GM21515 (cell line): ENCODE measurements around the gene IL16.
"Not testable (repeated sequence)": the region's sequence is repeated elsewhere in the genome, so short reads cannot be mapped to it uniquely, and the experiment has no call there.

ENCODE experiments used
- ATAC-seq: cut with Tn5 transposase; IDR thresholded peaks from one replicate; pipeline ENCODE4 v1.9.1; 2021; ENCODE audit not compliant: unreplicated experiment

IL16 gene

DNA sequence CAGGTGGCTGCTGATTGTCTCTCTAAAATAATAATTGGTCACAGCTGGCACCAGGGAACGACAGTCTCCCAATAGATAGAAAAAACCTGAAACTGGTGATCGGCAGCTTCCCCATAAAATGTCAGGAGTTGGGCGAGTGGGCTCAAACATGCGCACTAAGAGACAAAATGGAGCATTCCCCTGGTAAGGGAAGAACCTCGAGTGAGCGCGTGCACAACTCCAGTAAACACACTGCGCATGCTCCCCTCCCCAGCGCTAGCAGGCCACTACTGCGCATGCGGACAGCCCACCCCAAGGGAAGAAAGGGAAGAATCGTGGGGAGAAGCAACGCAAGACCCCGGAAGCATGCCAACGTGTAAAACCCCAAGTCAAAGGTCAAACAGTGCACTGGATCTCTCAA, 134.9 kb downstream of the IL16 start:
- no peak for ATAC-seq

DNA sequence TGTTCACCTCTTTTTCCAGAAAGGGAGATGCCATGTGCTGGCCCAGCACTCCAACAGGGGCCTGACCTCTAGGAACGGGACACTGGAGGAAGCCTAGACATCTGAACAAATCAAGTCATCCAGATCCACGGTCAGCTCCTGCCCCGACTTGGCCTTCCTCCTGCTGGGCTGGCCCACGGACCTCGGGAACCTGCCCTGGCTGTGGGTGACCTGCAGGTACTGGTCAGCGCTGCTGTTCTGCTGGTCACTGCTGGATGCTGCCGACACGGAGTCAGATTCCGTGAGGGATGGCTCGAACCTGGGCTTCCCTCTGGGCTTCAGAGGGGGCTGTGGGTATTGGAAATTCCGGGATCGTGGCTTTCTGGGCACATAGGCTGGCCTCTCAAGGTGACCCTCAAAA, 135.6 kb downstream of the IL16 start:
- ATAC-seq, result no peak

DNA sequence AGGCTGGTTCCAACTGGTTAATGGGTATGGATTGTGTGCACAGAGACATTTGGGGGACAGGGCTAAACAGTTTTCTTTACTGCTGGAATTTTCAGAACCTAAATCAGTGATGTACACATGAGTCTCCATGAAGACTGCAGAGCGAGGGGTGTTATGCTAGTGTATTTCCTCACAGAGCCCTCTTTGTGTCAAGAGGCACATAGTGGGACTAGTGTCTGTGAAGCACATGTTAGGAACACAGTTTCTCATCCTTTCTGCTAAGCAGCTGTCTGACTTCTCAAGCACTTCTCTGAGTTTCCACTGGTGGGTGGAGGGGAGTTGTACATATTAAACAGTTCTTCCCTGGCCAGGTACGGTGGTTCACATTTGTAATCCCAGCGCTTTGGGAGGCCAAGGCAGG, 136.7 kb downstream of the IL16 start:
- no peak for ATAC-seq

DNA sequence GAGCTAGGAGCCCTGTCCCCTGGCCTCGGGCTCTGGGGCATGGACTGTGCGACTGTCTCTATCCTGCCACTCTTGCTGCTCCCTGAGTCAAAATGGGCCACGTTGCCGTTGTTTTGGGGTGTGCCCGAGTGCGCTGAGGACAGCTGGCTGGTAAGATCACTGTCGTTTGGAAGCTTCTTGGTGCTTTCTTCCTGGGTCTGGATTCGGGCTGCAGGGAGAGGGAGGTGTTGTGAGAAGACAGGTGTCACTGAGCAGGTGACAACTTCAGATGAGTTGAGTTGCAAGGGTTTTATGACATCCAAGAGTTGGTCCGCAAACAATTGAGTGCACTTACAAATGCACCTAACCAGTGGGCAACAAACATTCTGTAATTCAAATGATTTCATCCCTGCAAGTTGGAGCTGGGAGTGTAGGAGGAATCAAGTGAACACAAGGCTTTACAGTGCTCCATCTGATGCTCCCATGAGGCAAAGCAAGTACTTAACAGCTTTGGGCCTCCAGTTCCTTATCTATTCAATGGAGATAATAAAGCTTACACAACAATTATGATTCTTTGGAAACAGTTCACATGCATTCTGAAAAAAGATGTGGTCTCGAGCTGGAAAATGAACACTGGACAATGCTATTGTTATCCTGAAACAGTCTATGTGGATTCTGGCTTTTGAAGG, 138.2 kb downstream of the IL16 start:
- no peak for ATAC-seq

DNA sequence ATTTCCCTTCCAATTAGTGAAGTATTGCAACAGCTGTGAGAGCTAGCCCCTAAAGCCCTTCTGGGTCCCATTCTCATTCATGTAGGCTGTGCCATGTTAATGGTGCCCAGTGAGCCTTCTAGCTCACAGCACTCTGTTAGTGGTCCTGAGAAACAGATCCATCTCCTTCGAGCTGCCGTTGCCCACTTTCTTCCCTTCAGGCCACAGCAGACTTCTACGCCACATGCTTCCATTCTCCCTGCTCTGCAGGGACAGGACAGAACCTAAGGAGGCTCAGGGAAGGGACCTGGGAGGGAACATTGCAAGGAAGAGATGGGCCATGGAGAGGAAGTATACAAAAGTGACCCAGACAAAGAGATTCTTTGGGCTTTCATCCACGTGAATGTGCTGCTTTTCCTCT, 139.0 kb downstream of the IL16 start:
- ATAC-seq, result no peak

DNA sequence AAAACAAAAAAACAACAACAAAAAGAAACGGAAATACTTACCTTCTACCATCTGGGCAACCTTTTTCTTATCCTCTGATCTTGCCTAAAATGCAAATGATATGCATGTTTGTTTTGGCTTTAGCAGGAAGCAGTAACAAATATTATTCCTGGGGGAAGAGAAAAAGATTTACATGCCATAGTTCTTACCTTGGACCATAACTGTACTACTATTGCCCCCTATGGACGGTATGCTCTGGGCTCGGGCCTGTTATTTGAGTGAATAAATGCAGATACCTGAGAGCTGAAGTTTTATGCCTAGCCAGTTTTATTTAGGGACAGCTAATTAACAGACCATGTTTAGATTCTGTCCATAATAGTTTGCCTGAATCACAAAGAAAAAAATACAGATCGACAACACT, 139.9 kb downstream of the IL16 start:
- no peak for ATAC-seq

DNA sequence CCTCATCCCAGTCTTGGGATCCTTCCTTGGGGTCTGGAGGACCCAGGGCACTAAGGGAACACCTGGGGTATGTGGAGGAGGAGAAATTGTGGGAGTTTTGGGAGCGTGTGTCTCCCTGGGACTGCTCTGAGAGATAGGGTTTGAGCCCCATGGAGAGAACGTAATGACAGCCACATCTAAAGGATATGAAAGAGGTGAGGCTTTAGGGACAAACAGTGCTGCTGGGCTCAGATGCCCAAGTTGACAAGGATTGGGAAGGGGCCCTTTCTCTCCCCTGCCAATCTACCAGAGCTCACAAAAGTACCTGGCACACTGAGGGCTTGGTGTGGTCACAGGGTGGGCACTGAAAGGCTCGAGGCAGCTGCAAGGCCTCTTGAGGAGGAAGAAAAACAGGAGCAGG, 140.6 kb downstream of the IL16 start:
- no peak for ATAC-seq

DNA sequence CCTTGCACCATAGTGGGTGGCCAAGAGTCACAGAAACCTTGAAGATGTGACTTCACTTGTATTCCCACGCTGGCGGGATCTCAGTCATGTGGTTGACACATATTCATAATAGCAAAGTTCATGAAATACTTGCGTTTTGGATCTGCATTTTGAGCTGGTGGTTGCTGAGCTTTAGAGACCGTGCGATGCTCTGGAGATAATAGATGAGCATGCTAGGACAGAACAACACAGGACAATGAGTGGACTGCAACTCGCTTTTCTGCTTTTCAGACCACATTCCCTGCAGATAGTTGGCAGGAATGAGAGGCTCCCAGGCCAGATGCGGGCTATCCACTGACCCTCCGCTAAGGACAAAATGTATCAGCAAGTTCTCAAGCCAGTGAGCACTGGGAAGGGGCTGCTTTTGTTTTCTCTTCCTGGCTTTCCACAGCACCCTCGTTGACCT, 141.1 kb downstream of the IL16 start:
- no peak for ATAC-seq

DNA sequence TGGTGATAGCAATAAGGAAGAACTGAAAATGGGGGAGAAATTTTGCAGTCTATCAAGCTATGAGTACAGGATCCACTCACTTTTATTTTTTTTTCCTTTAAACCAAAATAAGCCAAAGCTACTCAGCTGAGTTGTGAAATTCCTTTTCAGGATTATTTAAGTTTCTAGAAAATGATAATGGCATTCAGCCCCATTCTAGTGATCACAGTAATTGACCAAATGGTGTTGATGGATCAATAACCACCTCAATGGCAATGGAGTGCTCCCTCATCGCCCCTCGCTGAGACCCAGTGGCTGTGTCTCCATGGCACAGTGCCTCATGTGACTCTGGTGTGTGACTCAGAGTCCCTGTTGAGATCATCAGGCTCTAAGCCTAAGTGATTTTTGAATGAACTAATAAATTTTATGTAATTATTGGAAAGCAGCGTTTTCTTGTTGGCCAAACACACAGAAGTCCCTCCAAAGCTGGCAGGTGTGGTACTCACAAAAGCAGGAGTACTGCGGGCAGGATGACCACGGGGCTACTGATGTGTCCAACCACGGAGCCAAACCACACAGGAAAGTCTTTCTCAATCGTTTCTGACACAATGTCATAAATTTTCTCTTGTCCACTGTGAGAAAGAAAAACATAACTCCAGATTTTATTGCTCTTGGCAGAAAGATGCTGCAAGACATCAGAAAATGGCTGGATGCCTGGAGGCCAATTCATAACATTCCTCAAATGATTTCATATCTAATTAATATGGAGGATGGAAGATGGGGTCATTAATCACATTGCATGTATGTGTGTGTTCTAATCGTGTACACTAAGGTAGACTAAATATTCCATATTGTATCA, 141.7 kb downstream of the IL16 start:
- no peak for ATAC-seq

DNA sequence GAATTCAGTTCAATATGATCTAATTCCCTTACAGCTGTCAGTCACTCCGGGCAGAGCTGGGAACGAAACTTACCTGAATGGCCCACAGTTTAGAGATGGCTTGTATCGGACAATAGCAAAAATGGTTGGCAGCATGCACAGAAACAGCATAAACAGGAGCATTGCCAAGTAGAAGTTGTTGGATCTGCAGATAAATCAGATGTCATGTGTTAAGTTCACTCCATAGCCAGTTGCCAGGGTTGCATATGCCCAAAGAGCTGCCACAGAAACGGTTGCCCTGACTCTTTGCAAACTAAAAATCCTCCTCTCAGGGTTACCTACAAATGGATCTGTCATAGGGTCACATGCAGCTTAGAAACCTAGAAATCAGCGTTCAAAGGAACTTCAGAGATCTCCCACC, 142.6 kb downstream of the IL16 start:
- ATAC-seq, result no peak

DNA sequence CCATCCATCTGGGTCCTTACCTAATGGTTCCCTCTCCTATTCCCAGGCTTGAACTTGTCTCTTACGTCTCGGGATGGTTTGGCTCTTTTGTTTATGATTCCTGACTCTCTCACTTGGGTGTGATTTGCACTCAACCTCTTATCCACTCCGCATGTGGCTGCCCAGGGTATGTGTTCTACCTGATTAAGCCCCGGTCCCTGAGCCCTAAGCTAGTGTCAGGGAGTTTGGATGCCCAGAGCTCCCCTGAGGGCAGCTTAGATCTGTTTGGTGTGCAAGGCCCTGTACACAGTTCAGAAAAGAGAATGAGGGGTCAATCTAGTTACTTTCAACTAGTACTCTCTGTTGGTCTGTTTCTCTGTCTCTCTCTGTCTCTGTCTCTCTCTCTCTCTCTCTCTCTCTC, 143.2 kb downstream of the IL16 start:
- ATAC-seq, result no peak

DNA sequence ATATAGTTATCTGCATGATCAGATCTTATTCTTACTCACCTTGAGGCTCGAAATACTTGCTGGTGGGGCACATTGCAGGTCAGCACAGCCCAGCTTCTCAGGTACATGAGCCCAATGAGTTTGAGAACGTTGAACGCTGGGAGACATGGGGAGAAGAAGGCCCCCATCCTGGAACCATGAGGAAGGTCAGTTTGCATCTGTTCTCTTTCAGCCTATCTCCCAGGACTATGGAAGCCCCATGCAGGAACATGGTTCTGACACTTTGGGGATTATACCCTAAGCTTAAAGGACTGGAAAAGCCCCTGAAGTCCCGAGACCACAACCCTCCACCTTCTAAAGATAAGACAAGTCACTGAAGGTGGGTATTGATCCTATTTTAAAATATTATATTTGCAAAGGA, 144.7 kb downstream of the IL16 start:
- ATAC-seq, result no peak

DNA sequence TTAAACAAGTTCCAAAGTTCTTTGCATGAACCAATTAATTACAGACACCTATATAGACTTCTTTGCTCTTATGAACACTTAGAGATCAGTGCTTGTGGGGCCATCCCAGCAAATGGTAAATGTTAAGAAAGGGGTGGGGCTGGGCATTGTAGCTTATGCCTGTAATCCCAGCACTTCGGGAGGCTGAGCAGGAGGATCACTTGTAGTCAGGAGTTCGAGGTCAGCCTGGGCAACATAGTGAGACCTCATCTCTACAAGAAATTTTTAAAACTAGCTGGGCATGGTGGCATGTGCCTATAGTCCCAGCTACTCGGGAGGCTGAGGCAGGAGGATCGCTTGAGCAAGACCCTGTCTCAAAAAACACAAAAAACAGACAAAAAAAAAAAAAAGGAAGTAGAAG, 146.7 kb downstream of the IL16 start:
- ATAC-seq, result no peak

DNA sequence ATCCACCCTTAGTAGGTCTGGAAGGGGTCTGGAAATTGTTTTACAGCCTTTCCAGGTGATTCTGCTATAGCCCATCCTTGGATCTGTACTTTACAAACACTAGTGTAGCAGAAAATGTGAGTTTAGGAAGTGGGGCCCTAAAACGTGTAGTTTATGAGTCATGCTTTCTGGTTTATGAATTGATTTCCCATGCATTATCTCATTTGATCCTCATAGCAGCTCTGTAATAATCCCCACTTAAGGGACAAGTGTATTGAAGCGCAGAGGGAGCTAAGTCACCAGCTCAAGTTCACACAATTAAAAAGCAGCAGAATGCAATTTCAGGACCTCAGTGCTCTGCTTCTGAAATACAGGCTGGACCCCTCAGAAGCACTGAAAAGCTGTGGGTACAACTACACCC, 149.9 kb downstream of the IL16 start:
- no peak for ATAC-seq

DNA sequence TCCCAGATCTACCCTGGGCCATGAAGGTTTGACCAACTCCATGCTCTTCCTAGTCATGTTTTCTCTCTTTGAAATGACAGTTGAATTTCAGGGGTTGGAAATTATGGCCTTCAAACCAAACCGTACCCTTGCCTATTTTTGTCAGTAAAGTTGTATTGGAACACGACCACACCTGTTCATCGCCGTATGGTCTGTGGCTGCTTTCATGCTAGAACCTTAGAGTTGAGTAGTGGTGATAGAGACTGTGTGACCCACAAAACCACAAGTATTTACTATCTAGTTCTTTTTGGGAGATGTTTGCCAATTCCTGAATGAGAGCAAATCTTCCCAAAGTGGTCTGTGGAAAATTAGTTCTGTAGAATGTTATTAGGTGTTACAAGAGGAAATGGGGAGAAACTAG, 151.2 kb downstream of the IL16 start:
- ATAC-seq, result no peak

DNA sequence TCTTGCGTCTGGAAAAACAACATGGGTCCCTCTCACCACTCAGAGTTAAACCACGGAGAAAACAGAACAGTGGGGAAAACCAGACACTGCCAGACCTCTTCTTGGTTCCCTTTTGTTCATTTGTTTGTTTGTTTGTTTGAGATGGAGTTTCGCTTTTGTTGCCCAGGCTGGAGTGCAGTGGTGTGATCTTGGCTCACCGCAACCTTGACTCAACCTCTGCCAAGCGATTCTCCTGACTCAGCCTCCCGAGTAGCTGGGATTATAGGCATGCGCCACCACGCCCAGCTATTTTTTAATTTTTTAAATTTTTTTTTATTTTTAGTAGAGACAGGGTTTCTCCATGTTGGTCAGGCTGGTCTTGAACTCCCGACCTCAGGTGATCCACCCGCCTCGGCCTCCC, 152.0 kb downstream of the IL16 start:
- ATAC-seq, result not testable (repeated sequence)

DNA sequence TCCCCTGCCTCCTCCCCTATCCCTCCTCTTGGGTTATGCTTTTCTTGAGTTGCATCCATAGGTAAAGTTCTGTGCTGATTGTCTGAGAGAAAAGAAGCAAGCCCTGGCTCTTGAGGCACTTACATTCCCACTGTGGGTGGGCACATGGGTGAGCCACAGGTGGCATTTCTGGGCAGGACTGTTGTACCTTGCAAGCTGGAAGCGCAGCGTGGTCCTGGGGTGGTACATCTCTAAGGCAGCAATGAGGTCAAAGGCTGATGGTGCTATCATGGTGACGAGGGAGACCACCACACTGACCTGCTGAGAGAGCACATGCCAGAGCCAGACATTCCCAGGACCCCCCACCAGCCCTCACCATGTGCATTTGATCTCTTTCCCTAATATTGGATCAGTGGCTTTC, 152.6 kb downstream of the IL16 start:
- no peak for ATAC-seq

DNA sequence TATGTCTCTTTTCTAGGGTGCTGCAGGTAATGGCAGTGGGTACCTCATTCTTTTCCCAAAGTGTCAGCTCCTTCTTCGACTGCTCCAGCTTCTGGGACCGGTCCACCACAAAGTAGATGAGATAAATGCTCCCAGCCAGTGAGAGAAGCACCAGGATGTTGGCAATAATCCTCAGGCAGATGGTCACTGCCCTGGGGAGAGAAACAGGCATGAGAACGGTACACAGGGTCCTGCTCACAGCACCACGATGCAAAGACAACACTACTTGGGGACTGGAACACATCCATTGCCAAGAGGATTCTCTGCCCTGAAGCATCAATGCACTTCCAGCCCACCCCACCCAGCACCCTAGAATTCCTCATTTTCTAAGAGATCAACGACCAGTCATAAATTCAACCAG, 155.0 kb downstream of the IL16 start:
- ATAC-seq, result no peak

DNA sequence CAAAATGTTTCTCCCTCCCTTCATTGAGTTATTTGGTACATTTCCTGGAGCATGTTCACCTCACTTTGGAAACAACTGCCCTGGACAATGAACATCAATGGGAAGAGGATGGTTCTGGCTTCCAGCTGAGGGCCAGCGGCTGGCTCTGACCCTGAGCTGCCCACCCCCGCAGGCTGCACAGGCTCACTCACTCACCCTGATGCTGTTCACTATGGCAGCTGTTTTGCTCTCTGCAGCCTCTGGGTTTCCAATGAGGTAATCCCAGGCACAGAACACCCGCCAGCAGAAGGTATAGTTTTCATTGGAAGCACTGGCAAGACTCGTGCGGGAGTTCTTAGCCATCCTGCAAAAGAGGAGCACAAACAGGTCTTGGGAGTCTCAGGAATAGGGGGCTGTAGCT, 159.6 kb downstream of the IL16 start:
- no peak for ATAC-seq

DNA sequence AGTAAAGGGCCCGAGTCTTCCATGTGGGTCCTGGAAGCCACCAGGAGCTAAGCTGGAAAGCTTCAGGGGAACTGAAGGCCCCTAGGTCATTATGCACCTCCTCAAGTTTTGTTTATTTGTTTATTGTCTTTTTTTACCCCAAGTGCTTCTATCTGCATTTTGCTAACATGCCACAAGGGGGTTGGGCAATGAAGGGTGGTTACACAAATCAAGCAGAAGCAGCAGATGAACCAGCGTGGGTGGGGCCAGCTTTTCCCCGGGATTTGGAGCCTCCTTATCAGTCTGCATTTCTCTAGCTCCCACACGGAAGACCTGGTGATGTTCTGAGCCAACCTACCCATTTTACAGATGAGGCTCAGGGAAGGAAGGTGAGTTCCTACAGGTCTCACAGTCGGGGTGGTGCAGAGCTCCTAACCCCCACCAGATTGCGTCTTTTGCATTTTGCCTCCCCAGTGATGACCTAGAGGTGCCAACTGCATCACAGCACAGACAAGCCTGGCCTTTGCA, 160.6 kb downstream of the IL16 start:
- ATAC-seq, result no peak

DNA sequence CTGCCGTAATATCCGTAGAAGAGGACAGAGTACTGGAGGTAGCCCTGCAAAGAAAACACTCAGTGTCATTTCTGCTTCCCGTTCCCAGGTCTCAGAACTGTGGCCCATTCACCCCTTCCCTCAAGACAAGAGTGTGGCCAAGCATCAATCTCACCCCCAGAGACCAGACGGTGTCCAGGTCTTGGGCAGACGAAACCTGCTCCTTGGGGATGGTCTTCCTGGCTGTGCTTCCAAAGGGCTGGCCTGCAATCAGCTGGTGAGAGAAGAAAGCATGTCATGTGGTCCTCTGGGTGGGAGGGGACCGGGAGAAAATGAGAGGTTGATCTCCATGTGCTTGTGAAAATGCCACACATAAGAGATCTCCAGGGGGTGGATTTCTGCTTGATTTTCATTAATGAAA, 161.6 kb downstream of the IL16 start:
- ATAC-seq, result no peak

DNA sequence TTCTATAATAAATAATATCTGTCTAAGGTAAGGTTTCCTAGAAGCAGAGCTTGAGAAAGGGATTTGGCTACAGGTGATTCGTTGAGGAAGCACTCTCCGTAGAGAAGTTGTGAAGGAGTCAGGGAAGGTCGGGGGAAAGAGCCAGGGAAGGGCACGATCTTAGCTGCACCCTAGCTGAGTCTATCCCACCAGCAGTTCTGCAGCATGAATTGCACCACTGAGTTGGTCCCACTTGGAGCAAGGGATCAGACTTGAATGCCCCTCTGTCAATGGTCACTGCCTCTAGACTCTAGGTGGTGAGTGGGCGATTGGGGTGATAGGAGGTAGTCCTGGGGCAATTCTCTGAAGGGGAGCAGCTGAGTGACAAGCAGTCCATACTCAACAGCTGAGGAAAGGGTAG, 163.8 kb downstream of the IL16 start:
- no peak for ATAC-seq

DNA sequence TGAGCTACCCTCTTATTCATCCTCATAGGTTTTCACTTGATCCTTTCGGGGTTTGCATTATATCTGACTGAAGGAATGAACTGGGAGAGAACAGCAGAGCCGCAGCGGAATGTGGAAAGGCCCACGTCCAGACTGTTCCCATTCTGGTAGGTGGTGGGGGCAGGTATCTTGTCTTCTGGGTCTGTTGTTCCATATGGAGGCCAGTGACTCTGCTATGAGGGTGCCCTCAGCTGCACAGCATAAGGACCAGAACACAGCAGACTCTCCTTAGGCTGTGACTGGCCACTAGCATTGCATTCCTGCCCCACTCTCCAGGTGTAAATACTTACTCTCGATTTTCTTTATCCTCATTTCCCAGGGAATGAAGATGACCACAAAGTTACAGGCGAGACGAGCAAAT, 165.2 kb downstream of the IL16 start:
- no peak for ATAC-seq
